Pancreas (tissue), 10 donors: ENCODE results near the gene CIBAR2. TPM values are rescaled to one million over a fixed set of nuclear protein-coding genes. Genes with fewer than 3 reads are reported as not detected.
A peak's percentile ranks its signal among the peaks of the same experiment; 100 is the strongest.

Source experiments
- ATAC-seq, 4 donors: fragments of 200-7000 bp; cut with Tn5 transposase; one replicate each; pipeline versions ENCODE4 v1.8.0 to v1.9.1; 2020; ENCODE audit warnings: mild to moderate bottlenecking in 4 of 4, moderate library complexity in 4 of 4
- DNase-seq, 6 donors: peaks; one replicate each; pipeline ENCODE4 v3.0.0-alpha.2; 2020
- FAIRE-seq: peaks from 2 replicates; lab custom pipeline; 2012; peaks lifted over from hg19 to GRCh38; lab: Jason Lieb, UNC
- H3K27ac ChIP-seq, 4 donors: fragments of 200-600 bp; sonication (generic); 1 replicate in 3 of 4; 2 replicates in 1 of 4; pipeline versions ENCODE4 v1.5.0 to v1.8.0; 2020
- H3K27me3 ChIP-seq, 4 donors: fragments of 200-600 bp; one replicate each; pipeline ENCODE4 v1.8.0; 2021
- H3K36me3 ChIP-seq, 3 donors: fragments of 200-600 bp; sonication (generic) in 1 of 3; one replicate each; pipeline versions ENCODE4 v1.5.0 to v1.8.0; 2020 to 2021
- H3K4me1 ChIP-seq, 3 donors: fragments of 200-600 bp; one replicate each; pipeline ENCODE4 v1.8.0; 2021
- H3K4me3 ChIP-seq, 4 donors: fragments of 200-600 bp; sonication (generic) in 2 of 4; one replicate each; pipeline versions ENCODE4 v1.5.0 to v1.8.0; 2020 to 2021
- H3K9me3 ChIP-seq, 4 donors: fragments of 200-600 bp; one replicate each; pipeline ENCODE4 v1.8.0; 2021
- WGBS, 2 donors: extraction: QIAGEN DNeasy Blood & Tissue Kit; methylation state at CpG; one replicate each; pipeline ENCODE4 v1.1.7; 2013; 5-methylcytosine and 5-hydroxymethylcytosine counted together
- intact Hi-C, 3 donors: fragments of 100-400 bp; cut with DNase I; formaldehyde crosslinking; loops; one replicate each; pipeline versions ENCODE4 v1.11.1 to v1.14.2; 2022
- polyA plus RNA-seq, 2 donors: library from polyadenylated mRNA; stranded (reverse); fragments of 200-250 nt; gene quantifications; one replicate each; pipeline ENCODE4 v1.2.3, GENCODE V29; 2013
- total RNA-seq, 6 donors: library from RNA; stranded (reverse); fragmentation: NEBNext Ultra II Directional in 4 of 6; extraction: Animal tissue kit (Norgen Biotek cat#: 25700) in 4 of 6; gene quantifications; one replicate each; pipeline versions ENCODE4 v1.2.1 to v1.2.4, GENCODE V29; 2021 to 2023
- TF ChIP-seq, protein P1 (sequence below), 4 donors: fragments of 200-600 bp; sonication (generic) in 3 of 4; IDR thresholded peaks; one replicate each; pipeline versions ENCODE4 v1.5.0 to v1.8.0; 2021; ENCODE audit warnings: antibody characterized with exemption in 4 of 4
- donor health status: healthy with polysubstance abuse.
- donor health status: DM: no; HTN: no; CAD: no; lungs with moderate emphysema.
- donor health status: DM: no; HTN: no; CAD: no.
- donor health status: control.
- donor health status: control.
- donor health status: Bipolar disorder and iron deficiency.
- donor health status: DM: yes; HTN: yes; CAD: no.
- donor health status: DM: no; HTN: no; CAD: no.
- donor health status: DM: no; HTN: no; CAD: no.
- donor health status: DM: yes; HTN: yes; CAD: no.

Gene CIBAR2
- total and polyA plus RNA-seq, 8 donors, result 0.05 TPM; not detected in 7

DNA sequence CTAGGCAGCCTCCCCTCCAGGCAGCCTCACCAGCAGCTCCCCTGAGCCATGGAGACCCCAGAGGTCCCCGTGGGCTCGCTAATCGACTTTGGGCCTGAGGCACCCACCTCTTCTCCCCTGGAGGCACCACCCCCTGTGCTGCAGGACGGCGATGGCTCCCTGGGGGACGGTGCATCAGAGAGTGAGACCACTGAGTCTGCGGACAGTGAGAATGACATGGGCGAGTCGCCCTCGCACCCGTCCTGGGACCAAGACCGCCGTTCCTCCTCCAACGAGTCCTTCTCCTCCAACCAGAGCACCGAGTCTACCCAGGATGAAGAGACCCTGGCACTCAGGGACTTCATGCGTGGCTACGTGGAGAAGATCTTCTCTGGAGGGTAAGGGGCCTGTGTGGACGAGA, 45.2 kb downstream of the CIBAR2 start:
- TF ChIP-seq, protein P1, sequence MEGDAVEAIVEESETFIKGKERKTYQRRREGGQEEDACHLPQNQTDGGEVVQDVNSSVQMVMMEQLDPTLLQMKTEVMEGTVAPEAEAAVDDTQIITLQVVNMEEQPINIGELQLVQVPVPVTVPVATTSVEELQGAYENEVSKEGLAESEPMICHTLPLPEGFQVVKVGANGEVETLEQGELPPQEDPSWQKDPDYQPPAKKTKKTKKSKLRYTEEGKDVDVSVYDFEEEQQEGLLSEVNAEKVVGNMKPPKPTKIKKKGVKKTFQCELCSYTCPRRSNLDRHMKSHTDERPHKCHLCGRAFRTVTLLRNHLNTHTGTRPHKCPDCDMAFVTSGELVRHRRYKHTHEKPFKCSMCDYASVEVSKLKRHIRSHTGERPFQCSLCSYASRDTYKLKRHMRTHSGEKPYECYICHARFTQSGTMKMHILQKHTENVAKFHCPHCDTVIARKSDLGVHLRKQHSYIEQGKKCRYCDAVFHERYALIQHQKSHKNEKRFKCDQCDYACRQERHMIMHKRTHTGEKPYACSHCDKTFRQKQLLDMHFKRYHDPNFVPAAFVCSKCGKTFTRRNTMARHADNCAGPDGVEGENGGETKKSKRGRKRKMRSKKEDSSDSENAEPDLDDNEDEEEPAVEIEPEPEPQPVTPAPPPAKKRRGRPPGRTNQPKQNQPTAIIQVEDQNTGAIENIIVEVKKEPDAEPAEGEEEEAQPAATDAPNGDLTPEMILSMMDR (IDR thresholded peaks at IDR 0.05), result no peak
- FAIRE-seq, result no peak
- intact Hi-C loops, result no loop called here
- no peak for ATAC-seq
- Histone ChIP-seq H3K36me3 (peaks cover 0 to 24% (median 0%) of the 10 kb centered on the region in 3 donors), H3K27ac (no peak overlapping the region), H3K9me3 (no peaks in the 10 kb centered on the region), H3K4me3 (no peak overlapping the region), H3K4me1 (no peaks in the 10 kb centered on the region), H3K27me3 (no peaks in the 10 kb centered on the region)
- WGBS, 2 donors, result 94 to 95% methylated on average over 18 of the region's 18 CpGs
- no peak for DNase-seq

DNA sequence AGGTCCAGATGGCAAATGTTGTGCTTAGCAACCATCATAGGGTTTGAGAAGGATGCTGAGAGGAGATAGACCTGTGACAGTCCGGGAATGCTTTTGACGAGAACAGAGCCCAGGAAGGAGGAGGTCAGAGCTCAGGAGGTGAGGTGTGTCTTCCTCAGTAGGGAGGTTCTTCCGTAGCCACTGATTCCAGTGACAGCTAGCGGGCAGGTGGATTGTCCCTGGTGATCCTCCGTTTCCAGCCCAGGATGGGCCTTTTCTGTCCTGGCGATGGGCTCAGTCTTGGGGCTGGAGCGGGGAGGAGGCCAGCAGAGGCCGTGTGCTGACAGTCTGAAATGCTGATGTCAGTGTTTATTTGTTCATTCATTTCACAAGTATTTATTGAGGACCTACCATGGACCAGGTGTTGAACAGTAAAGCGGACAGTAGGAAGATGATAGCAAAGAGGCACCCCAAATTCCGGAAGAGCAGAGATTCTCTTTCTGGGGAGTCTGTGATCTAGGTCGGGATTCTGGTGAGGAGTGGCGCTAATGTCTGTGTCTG, 45.9 kb downstream of the CIBAR2 start:
- FAIRE-seq (no peak), ATAC-seq (no peak), DNase-seq (no peak)
- 84 to 91% methylated on average over 12 of the region's 12 CpGs for WGBS, 2 donors
- Histone ChIP-seq H3K36me3 (peaks cover 0 to 21% (median 0%) of the 10 kb centered on the region in 3 donors), H3K4me1 (no peaks in the 10 kb centered on the region), H3K4me3 (no peak overlapping the region), H3K27ac (no peak overlapping the region), H3K9me3 (no peaks in the 10 kb centered on the region), H3K27me3 (no peaks in the 10 kb centered on the region)
- intact Hi-C loops, result no loop called here
- TF ChIP-seq, protein P1 (IDR thresholded peaks at IDR 0.05), result no peak

DNA sequence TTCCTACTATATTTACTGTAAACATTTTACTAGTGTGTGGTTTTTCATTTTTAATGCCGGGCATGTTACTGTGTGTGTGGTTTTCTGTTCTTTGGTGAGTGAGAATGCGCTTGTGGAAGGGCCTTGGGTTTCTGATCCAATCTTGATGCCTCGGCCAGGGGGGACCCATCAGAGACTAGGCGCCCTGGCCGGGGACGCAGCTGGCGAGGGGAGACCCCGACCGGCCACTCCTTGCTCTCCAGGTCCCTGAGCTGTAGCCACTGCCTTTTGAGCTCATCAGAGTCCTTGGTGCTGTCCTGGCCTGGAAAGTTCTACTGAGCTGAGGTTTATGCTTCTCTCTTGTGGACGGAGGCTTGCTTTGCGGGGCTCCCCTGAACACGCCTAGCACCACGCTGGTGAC, 47.2 kb downstream of the CIBAR2 start:
- Histone ChIP-seq H3K27ac (no peak overlapping the region), H3K9me3 (no peaks in the 10 kb centered on the region), H3K4me1 (no peaks in the 10 kb centered on the region), H3K36me3 (peaks cover 0 to 12% (median 0%) of the 10 kb centered on the region in 3 donors), H3K4me3 (no peak overlapping the region), H3K27me3 (no peaks in the 10 kb centered on the region)
- 91% methylated on average over 13 of the region's 13 CpGs for WGBS, 2 donors
- intact Hi-C loops, result no loop called here
- ATAC-seq (no peak), FAIRE-seq (no peak), DNase-seq (no peak)
- TF ChIP-seq, protein P1 (IDR thresholded peaks at IDR 0.05), result no peak

DNA sequence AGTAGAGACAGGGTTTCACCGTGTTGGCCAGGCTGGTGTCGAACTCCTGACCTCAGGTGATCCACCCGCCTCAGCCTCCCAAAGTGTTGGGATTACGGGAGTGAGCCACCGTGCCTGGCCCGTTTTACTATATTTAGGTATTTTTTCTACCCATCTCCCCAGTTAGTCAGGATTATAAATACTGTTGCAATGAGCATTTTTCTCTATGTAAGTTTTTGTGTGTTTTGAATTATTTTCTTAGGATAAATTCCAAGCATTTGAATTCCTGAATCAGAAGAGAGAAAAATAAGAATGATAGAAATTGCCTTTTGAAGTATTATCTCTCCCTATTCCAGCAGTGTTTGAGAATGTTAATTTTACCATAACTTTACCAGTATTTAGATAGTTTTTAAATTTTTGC, 48.1 kb downstream of the CIBAR2 start:
- intact Hi-C loops, result no loop called here
- DNase-seq, result no peak
- no peak overlapping the region for H3K27ac ChIP-seq
- no peaks in the 10 kb centered on the region for H3K4me1 ChIP-seq
- peaks cover 0 to 8% (median 0%) of the 10 kb centered on the region in 3 donors for H3K36me3 ChIP-seq
- 91% methylated on average over 6 of the region's 6 CpGs for WGBS, 2 donors
- no peak overlapping the region for H3K4me3 ChIP-seq
- no peaks in the 10 kb centered on the region for H3K9me3 ChIP-seq
- H3K27me3 ChIP-seq, result no peaks in the 10 kb centered on the region
- ATAC-seq, result no peak
- no peak for FAIRE-seq
- TF ChIP-seq, protein P1 (IDR thresholded peaks at IDR 0.05), result no peak

DNA sequence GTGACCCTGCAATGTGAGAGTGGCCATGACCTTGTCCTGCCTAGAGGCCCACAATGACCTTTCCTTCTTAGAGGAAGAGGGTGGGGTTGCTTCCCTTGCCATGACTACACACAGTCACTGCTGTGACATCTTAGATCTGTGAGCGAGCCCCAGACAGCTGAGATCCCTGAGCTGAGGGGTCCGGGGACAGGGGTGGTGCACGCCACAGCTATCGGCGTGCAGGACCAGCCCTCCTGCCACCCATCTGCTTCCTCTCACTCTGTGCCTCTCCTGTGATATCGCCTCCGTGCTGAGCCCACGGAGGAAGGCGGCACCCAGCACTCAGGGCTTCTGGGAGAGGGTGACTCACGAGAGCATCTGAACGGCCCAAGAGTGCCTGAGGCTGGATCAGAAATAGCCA, 49.4 kb downstream of the CIBAR2 start:
- Histone ChIP-seq H3K4me1 (no peaks in the 10 kb centered on the region), H3K27me3 (no peaks in the 10 kb centered on the region), H3K4me3 (no peak overlapping the region), H3K36me3 (peaks cover 0 to 1% (median 0%) of the 10 kb centered on the region in 3 donors), H3K9me3 (no peaks in the 10 kb centered on the region), H3K27ac (no peak overlapping the region)
- ATAC-seq (peak in 1 of 4 donors; percentile 11), FAIRE-seq (no peak), DNase-seq (no peak)
- intact Hi-C loops, result no loop called here
- 89 to 97% methylated on average over 11 of the region's 11 CpGs for WGBS, 2 donors
- TF ChIP-seq, protein P1 (IDR thresholded peaks at IDR 0.05), result no peak
